DLD1 (cell line): Measurements from ENCODE around the gene MAPK8IP2.
"Not testable (repeated sequence)": the region's sequence is repeated elsewhere in the genome, so short reads cannot be mapped to it uniquely, and the experiment has no call there.

Source experiments
- in situ Hi-C: cut with HindIII; loops from 2 replicates; pipeline ENCODE4 v1.10.0; 2017; ENCODE audit warnings: low sequenced_read_pairs

MAPK8IP2 gene

DNA sequence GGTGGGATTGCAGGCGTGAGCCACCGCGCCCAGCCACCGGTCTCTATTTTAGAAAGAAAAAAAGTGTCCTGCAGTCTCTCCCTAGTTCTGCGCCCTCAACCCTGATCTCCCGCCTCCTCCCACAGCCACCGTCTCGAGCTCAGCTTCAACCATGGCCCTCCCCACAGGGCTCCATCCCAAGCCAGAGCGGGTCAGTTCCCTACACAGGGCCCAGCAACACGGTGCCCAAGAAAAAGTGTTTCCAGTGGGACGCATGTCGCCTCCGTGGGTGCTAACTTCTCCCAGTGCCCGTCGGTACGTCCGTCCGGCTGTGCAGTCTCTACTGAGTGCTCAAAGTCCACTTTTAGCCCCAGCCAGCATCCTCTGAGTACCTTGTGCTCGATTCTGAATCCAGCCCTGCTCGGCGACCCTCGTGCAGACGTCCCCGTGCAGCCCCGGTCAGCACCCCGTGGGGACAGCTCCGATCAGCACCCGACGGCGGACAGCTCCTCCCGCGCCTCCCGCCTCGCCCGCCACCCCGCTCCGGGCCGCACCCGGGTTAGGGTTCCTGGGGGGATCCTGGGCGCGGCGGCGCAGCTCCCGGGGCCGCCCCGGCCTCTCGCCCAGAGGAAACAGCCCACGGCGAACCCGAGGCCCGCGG lies 657 bp upstream of the MAPK8IP2 start:
- in situ Hi-C loops, result no loop called here

DNA sequence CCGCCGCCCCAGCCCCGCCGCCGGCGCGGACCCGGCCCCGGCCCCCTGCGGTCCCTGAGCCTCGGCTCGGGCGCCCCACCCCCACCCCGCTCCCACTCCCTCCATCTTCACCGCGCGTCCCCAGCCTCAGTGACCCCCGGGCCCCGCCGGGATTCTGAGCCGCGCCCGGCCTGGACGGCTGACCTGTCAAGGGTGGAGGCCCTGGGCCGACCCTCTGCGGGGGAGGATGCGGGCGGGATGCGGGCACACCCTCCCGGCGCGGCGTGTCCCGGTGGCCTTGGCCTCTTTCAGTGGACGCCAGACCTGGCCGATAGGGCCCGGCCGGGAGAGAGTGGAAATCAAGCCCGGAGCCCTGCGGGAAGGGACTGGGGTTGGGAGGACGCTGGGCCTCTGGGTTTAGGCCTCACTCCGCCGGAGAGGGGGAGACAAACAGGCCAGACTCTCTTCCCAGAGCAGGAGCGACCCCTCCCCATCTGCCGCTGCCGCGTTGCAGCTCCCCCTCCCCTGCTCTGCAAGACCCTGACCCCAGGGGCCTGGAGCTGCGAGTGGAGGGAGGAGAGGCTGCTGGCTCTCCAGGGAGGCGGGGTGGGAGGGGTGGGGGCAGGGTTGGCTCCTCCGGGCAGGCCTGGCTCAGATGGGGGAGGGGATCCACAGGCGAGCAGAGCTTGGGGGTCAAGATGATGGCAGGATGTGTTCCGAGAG lies 525 bp downstream of the MAPK8IP2 start:
- in situ Hi-C loops, result no loop called here

DNA sequence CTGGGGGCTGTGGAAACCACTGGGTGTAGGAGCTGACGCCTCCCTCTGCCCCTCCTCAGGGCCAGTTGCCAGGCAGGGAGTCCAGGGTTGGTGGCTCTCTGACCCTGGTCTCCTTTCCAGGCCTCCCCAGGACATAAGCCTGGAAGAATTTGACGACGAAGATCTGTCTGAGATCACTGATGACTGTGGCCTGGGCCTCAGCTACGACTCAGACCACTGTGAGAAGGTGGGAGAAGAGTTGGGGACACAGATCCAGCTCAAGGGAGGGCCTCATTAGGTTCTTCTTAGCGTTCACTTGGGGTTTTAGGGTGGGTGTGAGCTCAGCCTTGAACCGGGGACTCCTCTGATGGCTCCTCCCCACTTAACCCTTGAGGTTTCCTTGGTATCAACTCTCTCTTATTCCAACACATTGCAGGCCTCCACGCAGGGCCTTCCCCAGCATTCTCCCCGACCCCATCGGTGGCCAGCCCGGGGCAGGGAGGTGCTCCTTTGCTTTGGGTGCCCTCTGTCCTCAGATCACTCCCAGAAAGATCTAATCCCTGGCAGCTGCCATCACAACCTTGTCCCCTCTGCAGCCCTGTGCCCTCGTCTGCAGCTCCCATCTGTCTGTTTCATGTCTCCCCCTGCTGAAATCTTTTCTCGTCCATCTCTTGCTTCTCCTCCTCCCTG lies 1.2 kb downstream of the MAPK8IP2 start:
- in situ Hi-C loops, result no loop called here

DNA sequence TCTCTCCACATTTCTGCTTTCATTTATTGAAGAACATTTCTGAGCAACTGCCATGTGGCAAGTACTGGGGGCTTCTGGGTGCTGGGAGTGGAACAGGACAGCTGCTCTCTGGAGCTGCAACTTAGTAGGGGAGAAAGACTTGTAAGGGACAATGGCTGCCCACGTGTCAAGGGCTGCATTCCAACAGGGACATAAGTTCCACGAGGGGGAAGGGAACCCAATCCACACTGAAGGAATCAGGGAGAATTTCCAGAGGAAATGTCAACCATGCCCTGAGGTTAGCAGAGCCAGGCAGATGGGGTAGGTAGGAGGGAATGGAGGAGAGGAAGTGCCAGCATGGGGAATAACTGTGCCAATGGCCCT lies 1.7 kb downstream of the MAPK8IP2 start:
- in situ Hi-C loops, result no loop called here

DNA sequence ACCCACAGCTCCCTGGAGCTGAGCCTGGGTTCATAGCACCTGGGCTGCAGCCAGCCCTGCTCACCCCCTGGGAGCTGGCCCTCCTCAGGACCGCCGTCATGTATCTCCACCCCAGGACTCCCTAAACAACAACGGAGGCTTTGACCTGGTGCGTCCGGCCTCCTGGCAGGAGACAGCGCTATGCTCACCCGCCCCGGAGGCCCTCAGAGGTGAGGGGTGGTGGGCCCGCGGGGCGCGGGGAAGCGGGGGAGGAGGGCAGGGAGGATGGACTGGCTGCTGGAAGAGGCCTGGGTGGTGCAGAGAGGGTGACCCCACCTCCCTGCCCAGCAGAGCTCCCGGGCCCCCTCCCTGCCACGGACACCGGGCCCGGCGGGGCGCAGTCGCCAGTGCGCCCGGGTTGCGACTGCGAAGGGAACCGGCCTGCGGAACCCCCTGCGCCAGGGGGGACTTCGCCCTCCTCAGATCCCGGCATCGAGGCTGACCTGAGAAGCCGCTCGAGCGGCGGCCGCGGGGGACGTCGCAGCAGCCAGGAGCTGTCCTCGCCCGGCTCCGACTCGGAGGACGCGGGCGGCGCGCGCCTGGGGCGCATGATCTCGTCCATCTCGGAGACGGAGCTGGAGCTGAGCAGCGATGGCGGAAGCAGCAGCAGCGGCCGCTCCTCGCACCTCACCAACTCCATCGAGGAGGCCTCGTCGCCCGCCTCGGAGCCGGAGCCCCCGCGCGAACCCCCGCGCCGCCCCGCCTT lies 3.1 kb downstream of the MAPK8IP2 start:
- in situ Hi-C loops, result no loop called here

DNA sequence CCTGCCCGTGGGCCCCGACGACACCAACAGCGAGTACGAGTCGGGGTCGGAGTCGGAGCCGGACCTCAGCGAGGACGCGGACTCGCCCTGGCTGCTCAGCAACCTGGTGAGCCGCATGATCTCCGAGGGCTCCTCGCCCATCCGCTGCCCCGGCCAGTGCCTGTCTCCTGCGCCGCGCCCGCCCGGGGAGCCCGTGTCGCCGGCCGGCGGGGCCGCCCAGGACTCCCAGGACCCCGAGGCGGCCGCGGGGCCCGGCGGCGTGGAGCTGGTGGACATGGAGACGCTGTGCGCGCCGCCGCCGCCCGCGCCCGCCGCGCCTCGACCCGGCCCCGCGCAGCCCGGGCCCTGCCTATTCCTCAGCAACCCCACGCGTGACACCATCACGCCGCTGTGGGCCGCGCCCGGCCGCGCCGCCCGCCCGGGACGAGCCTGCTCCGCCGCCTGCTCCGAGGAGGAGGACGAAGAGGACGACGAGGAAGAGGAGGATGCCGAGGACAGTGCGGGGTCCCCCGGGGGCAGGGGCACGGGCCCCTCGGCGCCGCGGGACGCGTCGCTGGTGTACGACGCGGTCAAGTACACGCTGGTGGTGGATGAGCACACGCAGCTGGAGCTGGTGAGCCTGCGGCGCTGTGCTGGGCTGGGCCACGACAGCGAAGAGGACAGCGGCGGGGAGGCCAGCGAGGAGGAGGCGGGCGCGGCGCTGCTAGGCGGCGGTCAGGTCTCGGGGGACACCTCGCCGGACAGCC lies 3.8 kb downstream of the MAPK8IP2 start:
- in situ Hi-C loops, result no loop called here

GRCh38 chr22:50605002-50605612 lies 4.5 kb downstream of the MAPK8IP2 start:
- in situ Hi-C loops, result no loop called here

GRCh38 chr22:50605613-50606074 lies 5.1 kb downstream of the MAPK8IP2 start:
- in situ Hi-C loops, result no loop called here

DNA sequence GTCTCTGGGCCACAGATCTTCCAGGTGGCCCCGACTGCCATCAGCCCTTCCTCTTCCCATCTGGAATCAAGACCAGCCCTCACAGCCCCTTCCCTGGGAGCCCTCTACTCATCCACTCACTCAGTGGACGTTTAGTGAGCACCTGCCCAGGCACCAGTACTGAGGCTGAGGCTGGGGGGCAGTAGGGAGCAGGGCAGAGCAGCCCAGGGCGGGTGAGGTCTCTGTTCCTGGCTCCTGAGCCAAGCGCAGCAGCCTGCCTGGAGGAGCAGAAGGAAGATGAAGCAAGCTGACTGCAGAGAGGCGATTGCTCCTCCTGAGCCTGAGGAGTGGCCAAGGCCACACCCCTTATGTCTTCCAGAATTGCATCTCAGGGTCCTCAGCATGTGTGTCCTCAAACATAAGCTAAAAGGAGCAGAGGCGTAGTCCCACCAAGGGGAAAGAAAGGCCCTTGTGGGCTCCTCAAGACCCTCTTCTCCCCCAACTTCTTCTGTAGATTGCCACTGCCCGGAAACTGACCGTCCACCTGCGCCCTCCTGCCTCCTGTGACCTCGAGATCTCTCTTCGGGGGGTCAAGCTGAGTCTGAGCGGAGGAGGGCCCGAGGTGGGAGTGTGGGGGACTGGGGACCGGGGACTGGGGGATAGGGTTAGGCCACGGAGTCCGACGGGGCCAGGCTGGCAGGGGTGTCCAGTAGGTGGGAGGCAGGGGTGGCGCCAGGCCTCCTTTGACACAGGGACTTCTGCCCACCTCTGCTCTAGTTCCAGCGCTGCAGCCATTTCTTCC lies 5.8 kb downstream of the MAPK8IP2 start:
- in situ Hi-C loops, result no loop called here

DNA sequence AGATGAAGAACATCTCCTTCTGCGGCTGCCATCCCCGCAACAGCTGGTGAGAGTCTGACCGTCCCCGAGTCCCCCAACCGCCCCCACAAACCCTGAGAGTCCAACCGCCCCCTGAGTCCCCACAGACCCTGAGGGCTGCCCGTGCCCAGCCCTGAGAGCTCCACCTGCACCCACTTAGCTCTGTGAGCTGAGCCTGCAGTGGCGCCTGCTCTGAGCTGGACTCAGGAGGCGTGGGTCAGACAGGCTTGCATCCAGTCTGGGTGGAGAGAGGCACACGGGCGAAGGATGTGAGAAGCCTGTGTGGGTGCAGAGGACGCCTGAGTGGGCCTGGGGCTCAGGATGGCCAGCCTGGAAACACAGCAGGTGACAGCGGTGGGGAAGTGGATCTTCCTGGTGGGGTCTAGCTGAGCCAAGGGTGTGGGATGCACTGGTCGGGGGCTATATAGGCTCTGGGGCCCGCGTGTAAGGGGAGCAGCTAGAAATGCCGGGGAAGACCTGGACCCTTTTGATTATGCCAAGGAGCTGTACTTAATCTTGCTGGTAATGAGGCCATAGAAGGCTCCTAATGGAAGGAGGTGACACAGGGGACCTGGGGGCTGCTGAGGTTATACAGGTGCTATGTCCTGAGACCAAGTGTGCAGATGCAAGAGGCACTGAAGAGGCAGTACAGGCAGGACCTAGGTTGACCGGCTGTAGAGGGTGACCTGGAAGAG lies 6.5 kb downstream of the MAPK8IP2 start:
- in situ Hi-C loops, result no loop called here

DNA sequence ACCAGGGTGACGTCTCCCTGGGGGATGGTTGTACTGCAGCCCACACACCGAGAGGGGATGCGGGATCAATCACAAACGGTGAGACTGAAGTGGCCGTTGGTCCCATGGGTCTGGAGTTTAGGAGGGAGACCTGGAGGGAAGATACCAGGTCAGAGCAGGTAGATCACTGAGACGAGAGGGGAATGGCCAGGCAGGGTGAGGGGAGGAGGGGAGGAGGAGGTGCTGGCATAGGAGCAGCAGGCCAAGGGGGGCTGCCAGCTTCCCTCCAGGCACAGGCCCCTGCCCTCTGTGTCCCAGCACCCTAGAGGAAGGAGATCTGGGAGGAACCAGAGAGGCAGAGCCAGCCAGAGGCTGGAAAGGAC lies 7.0 kb downstream of the MAPK8IP2 start:
- in situ Hi-C loops, result no loop called here

- in situ Hi-C loops, result not testable (repeated sequence)
Observed at GRCh38 chr22:50608058-50608840, 7.7 kb downstream of the MAPK8IP2 start.

DNA sequence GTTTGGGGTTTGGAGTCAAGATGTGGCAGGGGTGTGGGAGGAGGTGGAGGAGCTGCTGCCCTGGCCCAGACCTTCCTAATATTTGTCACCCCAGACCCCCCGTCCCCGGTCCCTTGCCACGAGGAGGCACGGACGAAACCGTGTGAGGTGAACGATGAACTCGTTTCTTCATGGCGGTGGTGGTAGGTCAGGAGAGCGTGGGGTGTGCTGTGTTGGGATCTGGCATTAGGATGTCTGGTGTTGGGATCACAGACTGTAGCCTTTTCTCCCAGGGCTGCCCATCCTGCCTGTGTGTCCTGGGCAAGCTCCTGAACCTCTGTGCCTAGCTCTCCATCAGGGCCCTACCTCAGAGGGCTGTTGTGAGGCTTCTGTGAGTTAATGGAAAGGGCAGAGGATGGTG lies 8.4 kb downstream of the MAPK8IP2 start:
- in situ Hi-C loops, result no loop called here

GRCh38 chr22:50609599-50609998 lies 9.0 kb downstream of the MAPK8IP2 start:
- in situ Hi-C loops, result no loop called here

- in situ Hi-C loops, result no loop called here
Observed at GRCh38 chr22:50610041-50610451, 9.5 kb downstream of the MAPK8IP2 start.

GRCh38 chr22:50610581-50610980 lies 10.0 kb downstream of the MAPK8IP2 start:
- in situ Hi-C loops, result no loop called here

DNA sequence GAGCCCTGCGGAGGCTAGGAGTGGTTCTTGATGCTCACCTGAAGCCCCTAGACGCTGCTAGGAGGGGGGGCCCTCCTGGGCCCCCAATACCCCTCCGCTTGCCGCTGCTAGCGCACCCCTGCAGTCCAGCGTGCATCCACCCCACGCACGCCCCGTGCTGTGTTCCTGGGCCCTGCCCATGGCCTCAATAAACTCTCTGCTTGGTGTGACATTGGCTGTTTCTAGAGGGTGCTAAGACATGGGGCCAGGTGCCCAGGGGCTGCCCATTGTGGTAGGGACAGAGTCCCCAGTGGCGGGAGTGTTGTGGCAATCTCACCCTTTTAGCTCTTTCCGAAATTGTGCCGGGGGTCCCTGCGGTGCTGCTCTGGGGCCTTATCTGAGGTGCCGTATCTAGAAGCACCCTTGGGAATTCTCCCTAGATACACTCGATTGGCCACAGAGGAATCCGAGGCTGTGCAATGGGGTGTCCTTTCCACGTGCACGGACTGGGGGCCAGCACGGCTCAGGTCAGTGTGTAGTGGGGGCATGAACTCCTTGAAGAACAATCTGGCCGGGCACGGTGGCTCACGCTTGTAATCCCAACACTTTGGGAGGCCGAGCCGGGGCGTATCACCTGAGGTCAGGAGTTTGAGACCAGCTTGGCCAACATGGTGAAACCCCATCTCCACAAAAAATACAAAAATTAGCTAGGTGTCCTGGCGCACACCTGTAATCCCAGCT lies 10.9 kb downstream of the MAPK8IP2 start:
- in situ Hi-C loops, result no loop called here

- in situ Hi-C loops, result no loop called here
Observed at GRCh38 chr22:50612168-50612527, 11.6 kb downstream of the MAPK8IP2 start.
